ENCODE data around the gene TMEM121. TPM values are rescaled to one million over a fixed set of nuclear protein-coding genes. Genes with fewer than 3 reads are reported as not detected.
A peak's percentile ranks its signal among the peaks of the same experiment; 100 is the strongest.

Gene TMEM121
- total and polyA plus RNA-seq, 10 of the 15 experiments (the other 5 are each of a cell fraction or from before 2014, with no cell fraction given) = 0.04 to 4.9 (median 1.2) TPM; not detected in 2

DNA sequence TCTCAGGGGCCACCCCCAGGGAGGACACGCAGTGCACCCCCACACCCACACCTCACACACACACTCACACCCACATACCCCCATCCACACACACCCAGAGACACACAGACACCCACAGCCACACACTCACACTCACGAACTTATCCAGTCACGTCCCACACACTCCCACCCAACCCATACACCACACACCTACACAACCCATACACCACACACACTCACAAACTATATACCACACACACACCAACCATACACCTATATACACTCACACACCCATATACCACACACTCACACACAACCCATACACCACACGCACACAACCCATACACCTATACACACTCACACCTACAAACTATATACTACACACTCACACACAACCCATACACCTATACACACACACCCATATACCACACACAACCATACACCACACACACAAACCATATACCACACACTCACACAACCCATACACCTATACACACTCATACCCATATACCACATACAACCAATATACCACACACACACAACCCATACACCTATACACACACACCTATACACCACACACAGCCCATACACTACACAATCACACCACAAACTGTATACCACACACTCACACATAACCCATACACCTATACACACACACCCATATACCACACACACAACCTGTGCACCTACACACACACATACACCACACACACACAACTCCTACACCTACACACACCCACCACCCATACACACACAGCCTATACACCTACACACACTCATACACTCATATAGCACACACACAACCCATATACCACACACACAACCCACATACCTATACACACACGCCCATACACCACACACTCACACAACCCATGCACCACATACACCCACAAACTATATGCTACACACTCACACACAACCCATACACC, 42.7 kb downstream of the TMEM121 start:
- FAIRE-seq = no peak
- 75% methylated on average over 3 of the region's 5 CpGs for WGBS (ENCODE audit: insufficient coverage, insufficient replicate concordance, low lambda C conversion rate, missing lambda C conversion rate)
- no peak for DNase-seq (ENCODE audit: low read depth, low spot score)
- TSS peak; percentile 59 for BruUV-seq (replicated peaks)
- POLR2A ChIA-PET = no interaction called here
- H2AFZ ChIP-seq (ENCODE audit: control insufficient read depth, low read depth, low read length) = no peak overlapping the region
- in situ Hi-C loops (cut with MboI) (no loop called here), intact Hi-C loops (cut with micrococcal nuclease; ENCODE audit: unreplicated experiment) (loop anchor here (5.0 kb wide), 1 partner anchor 118 kb away; no protein-coding TSS in a partner anchor)
- CTCF ChIA-PET = no interaction called here
- no peaks in the 10 kb centered on the region for H3K9me3 ChIP-seq (replicated peaks; ENCODE audit: control insufficient read depth, insufficient read depth, low read length)
- no peaks in the 10 kb centered on the region for H3K36me3 ChIP-seq (ENCODE audit: control insufficient read depth in 2 of 2, insufficient read depth in 2 of 2, low read length in 1 of 2)
- ATAC-seq = no peak
- peaks cover 18% of the 10 kb centered on the region for H3K79me2 ChIP-seq (ENCODE audit: control insufficient read depth, insufficient read depth, low read length)
- RAD21 ChIA-PET (ENCODE audit: unreplicated experiment) = no interaction called here
- no peaks in the 10 kb centered on the region for H3K27me3 ChIP-seq (replicated peaks in 1 of 2; ENCODE audit: control insufficient read depth in 2 of 2, insufficient read depth in 2 of 2, low read length in 1 of 2)
- H3K9ac ChIP-seq (ENCODE audit: control insufficient read depth, insufficient read depth, low read length) = peak overlapping the region; percentile 29
- peak overlapping the region; percentile 88 for H3K27ac ChIP-seq (ENCODE audit: control insufficient read depth, insufficient read depth)
- SMC1A ChIA-PET (ENCODE audit: uncharacterized antibody, unreplicated experiment) = no interaction called here
- H3K4me2 ChIP-seq (ENCODE audit: control insufficient read depth, insufficient read depth) = 0 out of 2 replicates have a peak overlapping the region, but pooled peaks have one; percentile 9
- H3K4me3 ChIP-seq = no peak overlapping the region
- TF ChIP-seq, protein P1, sequence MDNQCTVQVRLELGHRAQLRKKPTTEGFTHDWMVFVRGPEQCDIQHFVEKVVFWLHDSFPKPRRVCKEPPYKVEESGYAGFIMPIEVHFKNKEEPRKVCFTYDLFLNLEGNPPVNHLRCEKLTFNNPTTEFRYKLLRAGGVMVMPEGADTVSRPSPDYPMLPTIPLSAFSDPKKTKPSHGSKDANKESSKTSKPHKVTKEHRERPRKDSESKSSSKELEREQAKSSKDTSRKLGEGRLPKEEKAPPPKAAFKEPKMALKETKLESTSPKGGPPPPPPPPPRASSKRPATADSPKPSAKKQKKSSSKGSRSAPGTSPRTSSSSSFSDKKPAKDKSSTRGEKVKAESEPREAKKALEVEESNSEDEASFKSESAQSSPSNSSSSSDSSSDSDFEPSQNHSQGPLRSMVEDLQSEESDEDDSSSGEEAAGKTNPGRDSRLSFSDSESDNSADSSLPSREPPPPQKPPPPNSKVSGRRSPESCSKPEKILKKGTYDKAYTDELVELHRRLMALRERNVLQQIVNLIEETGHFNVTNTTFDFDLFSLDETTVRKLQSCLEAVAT (IDR thresholded peaks at IDR 0.05) = peak; percentile 76
- TF ChIP-seq MTA2 (IDR thresholded peaks at IDR 0.05; ENCODE audit: low read depth) (peak; percentile 1; the same call in 1 of the 2 replicates), HDGF (IDR thresholded peaks at IDR 0.05) (peak; percentile 95), ZNF217 (IDR thresholded peaks at IDR 0.05) (peak; percentile 31; the same call in 1 of the 2 replicates), SPI1 (IDR thresholded peaks at IDR 0.05; ENCODE audit: borderline replicate concordance, insufficient read depth, low read depth, low read length) (no peak), SMARCA5 (IDR thresholded peaks at IDR 0.05) (0 out of 2 replicates have a peak, but pooled peaks have one; percentile 17), EED (IDR thresholded peaks at IDR 0.05; ENCODE audit: low read depth) (no peak), NBN (IDR thresholded peaks at IDR 0.05) (peak; percentile 69), KDM1A (IDR thresholded peaks at IDR 0.05; ENCODE audit: borderline replicate concordance) (no peak)
- TF ChIP-seq, protein P2, sequence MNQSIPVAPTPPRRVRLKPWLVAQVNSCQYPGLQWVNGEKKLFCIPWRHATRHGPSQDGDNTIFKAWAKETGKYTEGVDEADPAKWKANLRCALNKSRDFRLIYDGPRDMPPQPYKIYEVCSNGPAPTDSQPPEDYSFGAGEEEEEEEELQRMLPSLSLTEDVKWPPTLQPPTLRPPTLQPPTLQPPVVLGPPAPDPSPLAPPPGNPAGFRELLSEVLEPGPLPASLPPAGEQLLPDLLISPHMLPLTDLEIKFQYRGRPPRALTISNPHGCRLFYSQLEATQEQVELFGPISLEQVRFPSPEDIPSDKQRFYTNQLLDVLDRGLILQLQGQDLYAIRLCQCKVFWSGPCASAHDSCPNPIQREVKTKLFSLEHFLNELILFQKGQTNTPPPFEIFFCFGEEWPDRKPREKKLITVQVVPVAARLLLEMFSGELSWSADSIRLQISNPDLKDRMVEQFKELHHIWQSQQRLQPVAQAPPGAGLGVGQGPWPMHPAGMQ (IDR thresholded peaks at IDR 0.05; ENCODE audit: borderline replicate concordance) = no peak
- TF ChIP-seq, protein P3, sequence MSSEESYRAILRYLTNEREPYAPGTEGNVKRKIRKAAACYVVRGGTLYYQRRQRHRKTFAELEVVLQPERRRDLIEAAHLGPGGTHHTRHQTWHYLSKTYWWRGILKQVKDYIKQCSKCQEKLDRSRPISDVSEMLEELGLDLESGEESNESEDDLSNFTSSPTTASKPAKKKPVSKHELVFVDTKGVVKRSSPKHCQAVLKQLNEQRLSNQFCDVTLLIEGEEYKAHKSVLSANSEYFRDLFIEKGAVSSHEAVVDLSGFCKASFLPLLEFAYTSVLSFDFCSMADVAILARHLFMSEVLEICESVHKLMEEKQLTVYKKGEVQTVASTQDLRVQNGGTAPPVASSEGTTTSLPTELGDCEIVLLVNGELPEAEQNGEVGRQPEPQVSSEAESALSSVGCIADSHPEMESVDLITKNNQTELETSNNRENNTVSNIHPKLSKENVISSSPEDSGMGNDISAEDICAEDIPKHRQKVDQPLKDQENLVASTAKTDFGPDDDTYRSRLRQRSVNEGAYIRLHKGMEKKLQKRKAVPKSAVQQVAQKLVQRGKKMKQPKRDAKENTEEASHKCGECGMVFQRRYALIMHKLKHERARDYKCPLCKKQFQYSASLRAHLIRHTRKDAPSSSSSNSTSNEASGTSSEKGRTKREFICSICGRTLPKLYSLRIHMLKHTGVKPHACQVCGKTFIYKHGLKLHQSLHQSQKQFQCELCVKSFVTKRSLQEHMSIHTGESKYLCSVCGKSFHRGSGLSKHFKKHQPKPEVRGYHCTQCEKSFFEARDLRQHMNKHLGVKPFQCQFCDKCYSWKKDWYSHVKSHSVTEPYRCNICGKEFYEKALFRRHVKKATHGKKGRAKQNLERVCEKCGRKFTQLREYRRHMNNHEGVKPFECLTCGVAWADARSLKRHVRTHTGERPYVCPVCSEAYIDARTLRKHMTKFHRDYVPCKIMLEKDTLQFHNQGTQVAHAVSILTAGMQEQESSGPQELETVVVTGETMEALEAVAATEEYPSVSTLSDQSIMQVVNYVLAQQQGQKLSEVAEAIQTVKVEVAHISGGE (CRISPR knock-in tag; IDR thresholded peaks at IDR 0.05) = no peak
- TF ChIP-seq, protein P4, sequence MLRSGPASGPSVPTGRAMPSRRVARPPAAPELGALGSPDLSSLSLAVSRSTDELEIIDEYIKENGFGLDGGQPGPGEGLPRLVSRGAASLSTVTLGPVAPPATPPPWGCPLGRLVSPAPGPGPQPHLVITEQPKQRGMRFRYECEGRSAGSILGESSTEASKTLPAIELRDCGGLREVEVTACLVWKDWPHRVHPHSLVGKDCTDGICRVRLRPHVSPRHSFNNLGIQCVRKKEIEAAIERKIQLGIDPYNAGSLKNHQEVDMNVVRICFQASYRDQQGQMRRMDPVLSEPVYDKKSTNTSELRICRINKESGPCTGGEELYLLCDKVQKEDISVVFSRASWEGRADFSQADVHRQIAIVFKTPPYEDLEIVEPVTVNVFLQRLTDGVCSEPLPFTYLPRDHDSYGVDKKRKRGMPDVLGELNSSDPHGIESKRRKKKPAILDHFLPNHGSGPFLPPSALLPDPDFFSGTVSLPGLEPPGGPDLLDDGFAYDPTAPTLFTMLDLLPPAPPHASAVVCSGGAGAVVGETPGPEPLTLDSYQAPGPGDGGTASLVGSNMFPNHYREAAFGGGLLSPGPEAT (IDR thresholded peaks at IDR 0.05; ENCODE audit: low read depth) = 0 out of 2 replicates have a peak, but pooled peaks have one; percentile 40
- TF ChIP-seq, protein P5, sequence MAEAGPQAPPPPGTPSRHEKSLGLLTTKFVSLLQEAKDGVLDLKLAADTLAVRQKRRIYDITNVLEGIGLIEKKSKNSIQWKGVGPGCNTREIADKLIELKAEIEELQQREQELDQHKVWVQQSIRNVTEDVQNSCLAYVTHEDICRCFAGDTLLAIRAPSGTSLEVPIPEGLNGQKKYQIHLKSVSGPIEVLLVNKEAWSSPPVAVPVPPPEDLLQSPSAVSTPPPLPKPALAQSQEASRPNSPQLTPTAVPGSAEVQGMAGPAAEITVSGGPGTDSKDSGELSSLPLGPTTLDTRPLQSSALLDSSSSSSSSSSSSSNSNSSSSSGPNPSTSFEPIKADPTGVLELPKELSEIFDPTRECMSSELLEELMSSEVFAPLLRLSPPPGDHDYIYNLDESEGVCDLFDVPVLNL (IDR thresholded peaks at IDR 0.05; ENCODE audit: low read depth, low read length) = no peak
- H4K20me1 ChIP-seq (ENCODE audit: control insufficient read depth, insufficient read depth) = no peaks in the 10 kb centered on the region
- H3K4me1 ChIP-seq (ENCODE audit: control insufficient read depth, insufficient read depth, low read length) = peaks cover 65% of the 10 kb centered on the region

Measured in GM12878 (cell line).